HG03025 (cell line): ENCODE measurements around the gene MXRA7.

Experiments
- ATAC-seq: cut with Tn5 transposase; IDR thresholded peaks from one replicate; pipeline ENCODE4 v1.9.1; 2021; ENCODE audit warnings: mild to moderate bottlenecking, moderate library complexity; ENCODE audit not compliant: unreplicated experiment, low FRiP score

The MXRA7 gene

DNA sequence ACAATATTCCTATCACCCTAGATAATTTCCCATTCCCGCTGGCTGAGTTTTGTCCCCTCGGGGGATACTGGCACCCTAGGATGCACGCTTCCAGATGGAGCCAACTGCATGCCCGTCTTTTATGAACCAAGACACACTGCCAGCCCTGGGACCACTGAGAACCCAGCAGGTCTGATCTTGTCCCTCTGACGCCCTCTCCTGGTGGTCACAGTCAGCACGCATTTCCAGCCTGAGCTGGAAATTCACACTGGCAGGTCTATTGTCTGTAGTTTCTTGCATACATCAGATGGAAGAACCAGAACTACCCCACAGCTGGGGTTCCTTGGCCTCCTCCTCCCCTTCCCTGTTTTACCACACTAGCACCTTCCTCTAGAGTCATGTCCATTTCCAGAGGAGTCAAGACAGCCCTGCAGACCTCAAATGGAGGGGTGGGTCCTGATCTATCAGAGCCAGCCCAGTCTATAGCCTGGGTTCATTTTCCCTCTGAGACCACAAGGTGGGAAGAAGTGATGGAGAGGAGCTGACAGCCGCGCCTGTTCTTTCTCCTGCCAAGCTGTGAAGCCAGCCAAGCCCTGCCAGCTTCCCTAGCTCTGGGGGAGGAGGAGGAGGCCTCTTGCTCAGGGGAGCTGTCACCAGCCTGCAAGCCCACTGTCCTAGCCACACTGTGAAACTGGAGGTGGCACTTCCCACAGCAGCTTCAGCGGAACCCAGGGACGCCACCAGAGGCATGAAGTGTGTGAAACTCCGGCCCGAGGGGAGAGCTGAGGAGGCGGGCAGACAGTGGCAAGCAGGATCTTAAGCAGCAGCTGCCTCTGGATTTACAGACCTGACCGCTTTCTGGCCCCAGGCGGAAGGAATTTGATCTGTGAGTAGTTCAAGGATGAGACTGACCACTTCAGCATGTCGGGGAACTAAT, 29.3 kb downstream of the MXRA7 start:
- ATAC-seq: no peak

DNA sequence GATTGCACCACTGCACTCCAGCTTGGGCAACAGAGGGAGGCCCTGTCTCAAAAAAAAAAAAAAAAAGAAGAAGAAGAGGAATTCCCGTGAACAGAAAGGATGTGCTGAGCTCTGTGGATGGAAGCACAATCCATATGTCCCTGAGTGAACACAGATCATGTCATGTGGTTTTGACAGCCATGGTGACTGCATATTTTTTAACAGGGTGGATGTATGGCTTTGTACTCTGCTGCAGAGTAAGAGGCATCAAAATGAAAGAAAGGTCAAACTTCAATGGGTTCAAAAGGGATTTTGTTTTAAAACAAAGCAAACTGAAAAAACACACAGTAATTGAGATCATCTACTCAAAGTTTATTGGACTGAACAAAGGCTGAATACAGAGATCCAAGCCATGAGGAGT, 31.5 kb downstream of the MXRA7 start:
- ATAC-seq: no peak

GRCh38 chr17:76678330-76678729, 32.4 kb downstream of the MXRA7 start:
- no peak for ATAC-seq

DNA sequence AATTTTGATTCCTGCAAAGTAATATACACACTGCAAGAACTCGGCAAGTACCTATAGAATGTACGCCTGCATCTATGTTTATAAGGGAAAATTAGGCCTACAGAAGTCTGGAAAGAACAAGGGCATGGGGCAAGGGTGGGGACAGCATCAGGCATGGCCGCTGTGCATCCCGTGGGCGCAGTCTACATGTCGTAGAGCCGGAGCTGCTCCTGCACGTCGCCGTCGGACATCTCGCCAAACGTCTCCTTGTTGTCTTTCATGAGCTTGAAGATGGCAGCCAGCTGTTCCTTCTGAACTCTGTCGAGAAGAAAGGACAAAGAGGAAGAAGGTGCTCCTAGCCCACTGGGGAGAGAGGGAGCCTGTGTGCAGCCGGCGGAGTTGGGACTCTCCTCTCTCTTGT, 33.4 kb downstream of the MXRA7 start:
- ATAC-seq: no peak

- ATAC-seq: no peak
These were observed 34.1 kb downstream of the MXRA7 start for GRCh38 chr17:76676629-76677028.

- ATAC-seq: no peak
These were observed 35.1 kb downstream of the MXRA7 start for GRCh38 chr17:76675648-76676047.

DNA sequence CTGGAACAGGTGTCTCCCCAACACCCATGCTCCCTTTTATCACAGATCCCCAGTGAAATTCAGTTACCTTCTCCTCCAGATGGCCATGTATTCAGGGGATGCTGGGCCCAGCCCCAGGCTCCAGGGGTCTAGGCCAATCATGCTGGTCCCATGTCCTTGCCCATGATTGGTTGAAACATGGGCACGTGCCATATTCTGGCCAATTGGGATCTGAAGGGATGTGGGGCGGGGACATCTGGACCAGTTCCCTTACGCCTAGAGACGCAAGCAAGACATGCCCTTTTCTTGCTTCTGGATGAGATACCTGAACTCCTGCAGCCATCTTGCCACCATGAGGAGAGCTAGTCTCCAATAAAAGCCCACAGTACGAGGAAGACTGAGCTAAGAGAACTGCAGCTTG, 36.2 kb downstream of the MXRA7 start:
- ATAC-seq: no peak

DNA sequence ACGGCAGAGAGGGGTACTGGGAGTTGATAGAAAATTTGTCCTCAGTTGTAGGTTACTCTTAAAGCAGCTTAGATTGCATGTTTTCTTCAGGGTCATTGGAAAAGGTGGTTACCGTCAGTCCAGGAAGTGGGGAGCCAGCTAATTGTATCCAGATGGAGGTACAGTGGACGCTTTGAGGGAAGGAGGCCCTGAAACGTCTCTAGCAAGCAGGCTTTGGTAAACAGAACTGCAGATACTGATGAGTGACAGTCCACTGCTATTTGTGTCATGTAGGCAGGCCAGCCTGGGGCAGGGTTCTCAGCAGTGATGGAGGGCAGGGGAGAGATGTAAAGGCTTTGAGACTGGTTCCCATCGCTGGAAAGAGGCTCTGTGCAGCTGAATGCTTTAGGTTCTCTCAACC, 37.0 kb downstream of the MXRA7 start:
- no peak for ATAC-seq

DNA sequence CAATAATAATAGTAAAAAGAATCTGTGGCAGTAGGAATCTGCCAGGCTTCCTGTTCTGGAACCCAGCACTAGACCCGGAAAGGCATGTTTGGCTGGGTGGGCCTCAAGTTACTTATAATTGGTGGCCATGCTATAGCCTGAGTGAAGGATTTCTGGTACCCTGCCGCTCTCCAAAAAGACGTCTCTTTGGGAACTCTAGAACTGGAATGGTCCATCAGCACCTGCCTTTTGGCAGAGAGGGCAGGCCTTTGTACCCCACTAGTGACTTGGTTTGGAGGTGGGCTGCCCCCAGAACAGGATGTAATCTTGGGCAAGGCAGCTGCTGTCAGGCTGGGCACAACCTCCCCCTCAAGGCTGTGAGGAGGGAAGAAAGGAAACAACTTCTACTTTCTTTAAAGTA, 37.9 kb downstream of the MXRA7 start:
- ATAC-seq: no peak

DNA sequence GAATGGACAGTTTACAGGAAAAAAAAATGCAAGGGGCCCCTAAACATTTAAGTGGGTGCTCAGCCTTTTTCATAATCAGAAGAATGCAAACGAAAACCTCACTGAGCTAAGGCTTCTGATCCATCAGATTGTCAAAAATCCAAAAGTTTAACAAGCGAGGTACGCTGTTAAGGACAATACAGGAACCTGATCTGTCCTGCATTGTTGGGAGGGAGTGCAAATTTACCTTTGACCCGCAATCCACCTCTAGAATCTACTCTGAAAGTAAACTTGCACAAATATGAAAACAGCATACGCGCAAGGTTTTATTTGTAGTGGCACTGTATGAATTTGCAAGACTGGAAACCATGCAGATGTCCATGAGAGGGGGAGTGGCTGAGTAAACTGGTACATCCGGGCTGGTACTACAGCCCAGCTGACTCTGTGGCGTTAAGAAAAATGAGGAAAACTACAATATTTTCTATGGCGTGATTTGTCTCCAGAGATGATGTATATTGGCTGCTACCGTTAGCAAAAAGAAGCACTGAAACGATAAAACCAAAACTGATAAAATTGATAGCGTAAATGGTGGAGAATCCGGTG, 38.4 kb downstream of the MXRA7 start:
- no peak for ATAC-seq

DNA sequence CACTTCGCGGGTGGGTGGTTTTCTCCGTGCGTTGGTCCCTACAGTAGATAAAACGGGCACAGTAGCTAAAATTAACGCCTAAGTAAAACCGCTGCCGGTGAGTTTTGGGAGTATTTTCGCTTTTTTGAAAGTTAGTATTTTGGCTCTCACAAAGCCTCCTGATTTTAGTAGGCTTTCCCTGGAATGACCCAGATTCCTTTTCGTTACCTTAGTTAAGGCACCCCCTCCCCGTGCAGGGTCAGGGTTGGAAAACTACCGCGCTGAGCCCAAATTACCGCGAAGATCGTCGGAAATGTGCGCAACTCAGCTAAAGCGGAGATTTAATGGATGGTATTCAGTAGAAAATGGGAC, 38.9 kb downstream of the MXRA7 start:
- ATAC-seq: no peak

DNA sequence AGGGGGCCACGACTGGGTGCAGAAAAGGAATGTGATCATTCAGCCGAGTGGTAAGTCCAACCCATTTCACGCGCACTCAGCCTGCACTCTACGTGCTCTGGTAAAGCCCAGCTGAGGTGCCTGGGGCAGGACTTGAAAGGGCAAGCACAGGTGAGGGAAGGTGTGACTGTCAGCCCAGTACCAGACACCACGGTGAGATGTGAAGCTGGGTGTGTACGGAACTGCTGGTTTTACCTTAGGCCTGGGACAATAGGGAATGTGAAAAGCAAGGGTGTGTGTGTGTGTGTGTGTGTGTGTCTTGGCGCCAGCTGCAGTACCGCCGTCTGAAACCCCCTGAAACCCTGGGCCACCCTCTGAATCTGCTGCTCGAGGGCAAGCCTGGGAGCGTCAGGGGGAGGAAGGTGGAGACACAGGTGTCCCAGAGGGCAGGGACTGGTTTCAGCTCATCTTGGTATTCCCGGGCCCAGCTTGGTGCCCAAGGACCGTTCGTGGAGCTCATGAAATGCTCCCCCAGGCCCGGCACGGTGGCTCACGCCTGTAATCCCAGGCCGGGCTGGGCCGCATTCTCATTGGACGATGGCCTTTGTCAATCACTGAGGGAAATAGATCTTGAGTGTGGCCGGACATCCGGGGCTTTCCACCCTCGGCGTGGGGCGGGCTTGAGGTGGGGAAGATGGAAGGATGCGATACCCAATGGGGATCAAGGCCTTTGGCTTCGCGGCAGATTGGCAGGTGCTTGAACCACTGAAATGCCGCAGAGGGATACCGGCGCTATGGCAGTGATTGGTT, 39.4 kb downstream of the MXRA7 start:
- ATAC-seq: peak; percentile 95

DNA sequence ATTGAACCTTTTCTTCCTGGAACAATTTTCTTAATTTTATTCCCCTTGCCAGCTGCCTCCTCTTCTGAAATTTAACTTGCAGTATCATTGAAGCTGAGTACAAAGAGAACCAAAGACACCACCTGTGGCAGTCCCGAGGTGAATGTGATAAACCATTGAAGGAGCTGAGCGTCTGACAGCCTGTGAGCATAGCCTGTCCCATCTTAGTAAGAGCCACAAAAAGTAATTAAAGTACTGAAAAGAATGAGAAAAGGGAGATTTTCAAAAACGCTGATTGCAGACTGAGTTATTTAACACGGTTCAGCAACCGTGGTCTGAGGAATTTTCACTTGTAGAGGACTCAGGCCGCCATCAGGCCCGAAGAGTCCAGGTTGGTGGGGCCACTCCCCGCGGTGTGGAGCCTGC, 40.0 kb downstream of the MXRA7 start:
- no peak for ATAC-seq

- no peak for ATAC-seq
These were observed 40.6 kb downstream of the MXRA7 start for GRCh38 chr17:76670020-76670717.

GRCh38 chr17:76667786-76668453, 42.8 kb downstream of the MXRA7 start:
- no peak for ATAC-seq

DNA sequence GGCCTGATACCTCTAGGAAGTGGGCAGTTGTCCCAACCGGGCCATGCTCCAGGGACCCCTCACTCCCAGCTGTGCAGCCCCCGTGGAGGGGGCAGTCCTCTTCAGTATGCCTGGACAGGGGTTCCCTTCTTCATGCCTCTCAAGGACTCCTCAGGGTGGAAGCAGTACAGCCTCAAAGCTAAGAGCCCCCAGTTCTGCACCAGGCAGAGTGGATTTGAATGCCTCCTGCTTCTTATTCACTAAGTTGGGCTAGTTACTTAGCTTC, 43.3 kb downstream of the MXRA7 start:
- ATAC-seq: no peak

- ATAC-seq: no peak
These were observed 50.1 kb downstream of the MXRA7 start for GRCh38 chr17:76660656-76661042.

DNA sequence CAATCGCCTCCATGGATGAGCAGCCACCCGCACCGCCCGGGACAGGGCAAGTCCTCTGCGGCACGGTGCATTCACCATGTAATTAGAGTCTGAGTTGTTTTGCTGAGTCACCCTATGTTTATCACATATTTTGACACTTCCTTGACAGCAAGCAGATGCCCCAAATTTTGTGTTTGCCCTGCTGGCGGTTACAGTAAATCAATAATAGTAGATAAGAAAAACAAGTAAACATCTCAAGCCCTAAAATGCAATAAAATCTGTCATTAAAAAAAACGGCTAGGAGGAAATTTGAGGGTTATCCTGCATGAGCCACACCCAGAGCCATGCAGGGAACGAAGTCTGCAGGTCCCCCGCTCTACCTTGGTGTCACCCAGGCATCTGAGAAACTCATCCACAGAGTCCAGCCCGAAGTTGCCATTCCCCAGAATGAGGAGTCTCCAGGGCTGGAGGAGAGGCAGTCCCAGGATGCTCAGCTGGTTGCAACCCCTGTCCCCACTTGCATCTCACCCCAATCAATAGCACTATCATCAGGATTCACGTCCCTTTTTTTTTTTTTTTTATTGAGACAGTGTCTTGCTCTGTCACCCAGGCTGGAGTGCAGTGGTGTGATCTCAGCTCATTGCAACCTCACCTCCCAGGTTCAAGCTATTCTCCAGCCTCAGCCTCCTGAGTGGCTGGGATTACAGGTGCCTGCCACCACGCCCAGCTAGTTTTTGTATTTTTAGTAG, 50.7 kb downstream of the MXRA7 start:
- no peak for ATAC-seq

GRCh38 chr17:76658242-76658662, 52.5 kb downstream of the MXRA7 start:
- no peak for ATAC-seq
